HG03354 (cell line): ENCODE data around the gene B4GALNT1.

ENCODE experiments used
- ATAC-seq: cut with Tn5 transposase; IDR thresholded peaks from one replicate; pipeline ENCODE4 v1.9.1; 2021; ENCODE audit warnings: mild to moderate bottlenecking; ENCODE audit not compliant: unreplicated experiment, poor library complexity, severe bottlenecking

B4GALNT1 gene

GRCh38 chr12:57611827-57612710 is 20.9 kb downstream of the B4GALNT1 start:
- no peak for ATAC-seq

DNA sequence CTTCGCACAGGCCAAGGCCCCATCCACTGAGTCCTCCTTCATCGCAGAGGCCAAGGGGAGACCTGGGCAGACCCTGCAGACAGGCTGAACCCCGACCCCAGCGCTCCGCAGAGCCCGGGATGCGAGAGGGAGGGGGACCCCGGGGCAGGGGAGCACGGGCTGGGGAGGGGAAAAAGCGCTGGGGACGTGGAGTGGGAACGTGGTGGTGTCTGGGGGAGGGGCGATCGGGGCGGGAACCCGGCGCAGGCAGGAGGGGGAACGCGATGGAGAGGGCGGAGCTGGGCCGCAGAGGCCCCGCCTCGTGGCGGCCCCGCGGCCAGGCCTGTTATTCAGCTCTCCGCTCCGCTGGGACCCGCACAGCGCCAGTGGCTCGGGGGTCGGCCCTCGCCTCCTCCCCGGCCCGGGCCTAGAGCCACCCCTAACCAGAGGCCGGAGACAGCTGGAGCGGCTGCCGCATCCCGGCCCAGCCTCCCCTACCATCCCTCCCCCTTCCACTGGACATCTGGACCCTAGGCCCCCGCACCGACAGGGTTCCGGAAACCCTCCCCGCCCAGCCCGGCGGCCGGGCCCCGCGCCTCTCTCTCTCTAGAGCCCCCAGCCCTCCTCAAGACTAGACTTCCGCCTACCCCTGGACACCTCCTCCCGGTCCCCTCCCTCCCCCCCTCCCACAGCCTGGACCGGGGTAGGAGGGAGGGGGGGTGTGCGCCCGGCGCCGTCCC is 21.7 kb downstream of the B4GALNT1 start, which contains the start of gene ARHGEF25:
Gene ARHGEF25, plus strand, starts transcription at position 328 of the 719 bp plus-strand sequence. CDS start 460 bp downstream, outside the sequence.
- ATAC-seq: no peak

GRCh38 chr12:57610554-57611107 is 22.4 kb downstream of the B4GALNT1 start:
- ATAC-seq: no peak

DNA sequence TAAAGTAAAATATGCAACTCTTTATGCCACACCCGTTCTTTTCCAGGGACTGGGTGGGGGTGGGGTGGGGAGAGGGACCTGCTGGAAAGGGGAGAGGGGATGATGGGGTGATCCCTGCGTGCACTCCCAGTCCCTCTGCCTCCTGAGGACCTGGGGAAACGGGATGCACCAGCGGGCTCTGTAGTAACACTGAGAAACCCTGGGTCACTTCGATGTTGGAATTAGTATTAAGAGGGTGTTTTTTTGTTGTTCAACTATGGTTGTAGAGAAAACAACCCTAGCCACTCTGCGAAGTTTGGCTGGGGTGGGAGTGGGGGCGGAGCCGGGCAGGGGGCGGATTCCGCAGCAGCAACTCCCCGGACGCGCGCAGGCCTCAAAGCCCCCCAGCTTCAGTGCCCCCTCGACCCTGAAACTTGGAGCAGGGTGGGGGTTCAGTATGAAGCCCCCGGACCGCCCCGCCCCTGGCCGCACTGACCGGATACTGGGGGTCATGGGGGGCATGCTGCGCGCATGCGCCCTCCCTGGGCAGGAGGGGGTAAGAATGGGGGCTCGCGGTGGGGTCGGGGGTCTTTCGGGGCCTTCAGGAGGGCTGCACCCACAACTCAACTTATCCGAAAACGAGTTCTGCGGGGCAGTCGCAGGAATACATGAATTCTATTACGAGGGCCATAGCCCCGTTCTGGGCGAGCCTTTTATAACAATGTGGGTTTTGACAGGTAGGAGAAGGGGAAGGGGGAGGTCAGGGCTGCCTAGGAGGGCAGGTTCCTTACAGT is 23.0 kb downstream of the B4GALNT1 start:
- no peak for ATAC-seq

- ATAC-seq: no peak
These were observed 23.8 kb downstream of the B4GALNT1 start for GRCh38 chr12:57609101-57609780.

GRCh38 chr12:57607958-57608663 is 24.9 kb downstream of the B4GALNT1 start:
- no peak for ATAC-seq

DNA sequence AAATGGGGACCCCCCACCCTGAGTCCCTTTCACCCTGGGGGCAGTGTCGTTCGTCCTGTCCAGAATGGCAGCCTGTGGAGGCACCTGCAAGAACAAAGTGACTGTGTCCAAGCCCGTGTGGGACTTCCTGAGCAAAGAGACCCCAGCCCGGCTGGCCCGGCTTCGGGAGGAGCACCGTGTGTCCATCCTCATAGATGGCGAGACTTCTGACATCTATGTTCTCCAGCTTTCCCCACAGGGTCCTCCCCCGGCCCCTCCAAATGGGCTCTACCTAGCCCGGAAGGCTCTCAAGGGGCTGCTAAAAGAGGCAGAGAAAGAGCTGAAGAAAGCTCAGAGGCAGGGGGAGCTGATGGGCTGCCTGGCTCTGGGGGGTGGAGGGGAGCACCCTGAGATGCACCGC is 26.2 kb downstream of the B4GALNT1 start:
- no peak for ATAC-seq

DNA sequence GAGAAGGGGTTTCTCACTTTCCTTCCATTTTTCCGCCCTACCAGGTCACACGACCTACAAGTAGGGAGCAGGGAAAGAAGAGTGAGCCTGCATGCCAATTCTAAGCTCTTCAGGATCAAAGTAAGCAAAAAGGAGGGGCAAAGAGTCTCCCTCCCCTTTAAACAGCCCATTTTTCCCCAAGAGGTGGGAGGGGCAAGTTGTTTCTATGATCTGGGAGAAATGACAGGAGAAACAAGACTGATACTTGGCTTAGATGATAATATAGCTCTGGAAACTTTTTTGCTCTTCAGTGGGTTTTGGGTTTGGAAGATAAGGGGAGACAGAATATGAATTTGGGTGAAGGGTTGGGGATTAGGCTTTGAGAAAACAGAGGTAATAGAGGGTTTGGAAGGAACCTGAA is 26.6 kb downstream of the B4GALNT1 start:
- no peak for ATAC-seq

DNA sequence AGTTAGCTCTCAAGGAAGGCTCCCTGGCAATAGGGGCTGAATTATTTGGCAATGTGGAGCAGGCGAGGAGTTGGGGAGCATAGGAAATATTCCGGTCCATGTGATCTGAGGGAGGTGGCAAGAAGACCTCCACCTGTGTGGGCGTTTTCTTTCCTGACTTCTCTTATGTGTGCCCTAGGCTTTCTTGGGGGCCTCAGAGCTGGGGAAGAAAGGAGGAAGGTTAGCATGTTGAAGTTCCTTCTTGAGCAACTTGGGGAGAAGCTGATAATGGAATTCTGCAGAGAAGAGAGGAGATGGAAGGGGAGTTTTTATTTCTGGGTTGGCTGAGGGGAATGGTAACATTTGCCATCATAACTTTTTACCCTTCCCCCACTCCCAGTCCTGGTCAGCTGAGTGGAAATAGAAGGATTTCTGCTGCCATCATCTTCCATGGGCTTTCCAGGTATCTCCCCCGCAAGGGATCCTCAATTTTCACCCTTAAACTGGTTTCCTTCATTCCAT is 27.1 kb downstream of the B4GALNT1 start:
- no peak for ATAC-seq

GRCh38 chr12:57604992-57605810 is 27.8 kb downstream of the B4GALNT1 start:
- ATAC-seq: peak; percentile 57

DNA sequence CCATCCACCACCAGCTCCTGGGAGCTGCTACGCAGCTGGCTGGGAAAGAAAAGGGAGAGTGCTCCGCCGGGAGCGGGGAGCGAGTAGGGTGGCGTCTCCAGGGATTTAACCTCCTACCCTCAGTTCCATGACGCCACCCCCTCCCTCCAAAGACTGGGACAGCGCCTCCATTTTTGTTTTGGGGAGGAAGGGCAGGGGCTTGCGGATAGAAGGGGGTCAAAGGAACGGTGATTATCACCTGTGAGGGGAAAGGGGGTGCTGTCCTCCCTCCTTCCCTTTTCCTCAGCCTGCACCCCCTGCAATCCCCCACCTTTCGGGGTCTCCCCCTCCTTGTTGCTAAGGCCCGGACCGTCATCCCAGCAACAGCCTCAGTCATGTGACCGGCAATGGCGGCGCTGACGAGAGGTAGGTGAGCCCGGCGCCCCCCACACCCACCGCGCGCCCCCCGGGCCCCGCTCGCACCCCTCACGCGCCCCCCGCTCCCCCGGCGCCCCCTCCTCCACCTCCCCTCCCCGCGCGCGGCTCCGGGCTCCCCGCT is 28.5 kb downstream of the B4GALNT1 start, which contains the start of gene DTX3:
Gene DTX3, plus strand, starts transcription at position 371 of the 538 bp plus-strand sequence. CDS start 1,694 bp downstream, outside the sequence.
- ATAC-seq: peak; percentile 64

DNA sequence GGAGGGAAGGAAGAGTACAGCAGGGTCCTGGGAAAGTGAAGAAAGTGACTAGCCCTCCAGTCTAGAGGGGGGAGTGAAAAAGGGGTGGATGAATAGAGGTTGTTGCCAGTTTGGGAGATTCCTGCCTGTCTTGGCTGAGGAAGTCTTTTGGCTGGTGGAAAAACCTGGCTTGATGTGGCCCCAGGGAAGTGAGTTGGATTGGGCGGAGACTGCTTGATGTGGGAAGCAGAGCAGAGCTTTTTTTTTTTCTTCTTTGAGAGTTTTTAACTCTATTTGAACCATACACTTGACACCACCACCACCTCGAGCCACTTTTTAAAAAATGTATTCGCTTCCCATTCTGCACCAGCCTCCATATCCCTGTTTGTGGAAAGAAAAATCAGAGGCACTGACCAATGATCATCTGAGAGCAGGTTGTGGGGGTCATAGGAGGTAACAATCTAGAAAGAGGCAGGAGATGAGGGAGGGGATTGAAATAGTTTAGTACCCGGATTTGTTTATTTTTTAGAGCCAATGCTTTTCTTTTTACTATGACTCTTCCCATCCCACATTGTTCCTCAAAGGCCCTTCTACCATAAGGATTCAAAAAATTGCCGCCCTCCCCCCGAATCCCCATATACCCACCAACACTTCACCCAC is 29.1 kb downstream of the B4GALNT1 start:
- no peak for ATAC-seq

DNA sequence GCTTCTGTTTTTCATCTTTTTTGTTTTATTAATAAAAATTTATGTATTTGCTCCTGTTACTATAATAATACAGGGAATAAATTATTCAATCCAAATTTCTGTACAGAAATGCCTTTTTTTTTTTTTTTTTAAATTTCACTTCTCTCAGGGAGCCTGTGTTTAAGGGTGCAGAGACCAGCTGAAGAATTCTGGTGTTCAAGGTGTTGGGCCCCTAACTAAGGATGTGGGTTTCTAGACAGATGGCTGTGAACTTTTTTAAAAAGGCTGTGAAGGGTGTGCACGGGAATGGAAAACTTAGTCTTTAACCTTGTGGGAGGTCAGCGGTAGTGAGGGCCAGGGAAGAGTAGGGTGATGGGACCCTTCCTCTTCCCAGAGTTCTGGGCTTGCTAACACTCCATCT is 29.7 kb downstream of the B4GALNT1 start:
- no peak for ATAC-seq

- no peak for ATAC-seq
These were observed 30.5 kb downstream of the B4GALNT1 start for GRCh38 chr12:57602544-57602943.

- no peak for ATAC-seq
These were observed 32.6 kb downstream of the B4GALNT1 start for GRCh38 chr12:57600395-57600794.

DNA sequence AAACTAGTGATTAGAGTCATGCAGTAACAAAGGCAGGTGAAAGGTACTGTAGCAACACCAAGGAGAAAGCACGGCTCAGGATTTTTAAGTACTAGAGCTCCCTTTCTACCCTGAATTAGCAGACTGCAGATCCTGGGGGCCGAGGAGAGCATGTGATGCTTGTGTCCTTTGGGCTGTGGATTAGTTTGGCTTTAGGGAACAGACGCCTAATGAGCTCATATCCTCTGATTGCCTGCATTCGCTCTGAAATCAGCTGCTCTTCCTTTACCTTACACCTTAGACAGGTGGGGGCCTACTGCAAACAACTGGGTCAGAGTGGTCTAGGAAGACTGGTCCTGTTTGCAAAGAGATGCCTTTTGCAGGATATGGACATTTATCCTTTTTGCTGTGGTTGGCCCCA is 39.8 kb downstream of the B4GALNT1 start:
- no peak for ATAC-seq
